GM23338 (cell line): Measurements from ENCODE around the gene NTF3. TPM values are rescaled to one million over a fixed set of nuclear protein-coding genes. Genes with fewer than 3 reads are reported as not detected.

Experiments
- ATAC-seq: fragments of 200-7000 bp; cut with Tn5 transposase; 3 replicates; pipeline ENCODE4 v1.9.1; 2020
- DNase-seq: peaks from one replicate; pipeline ENCODE4 v3.0.0-alpha.2; 2015; ENCODE audit warnings: low spot score
- H2AFZ ChIP-seq: fragments of 200-600 bp; sonication (generic); 2 replicates; pipeline ENCODE4 v1.8.0; 2016; ENCODE audit warnings: antibody characterized with exemption, mild to moderate bottlenecking, moderate library complexity
- H3F3A ChIP-seq: fragments of 200-600 bp; sonication (generic); replicated peaks from 2 replicates; pipeline ENCODE4 v1.8.0; 2017; ENCODE audit warnings: antibody characterized with exemption, mixed run types, low read depth
- H3K27ac ChIP-seq: fragments of 200-600 bp; sonication (generic); 2 replicates; pipeline ENCODE4 v1.6.1; 2016; ENCODE audit warnings: low read depth
- H3K27me3 ChIP-seq: fragments of 200-600 bp; sonication (generic); 2 replicates; pipeline ENCODE4 v1.8.0; 2016; ENCODE audit warnings: mild to moderate bottlenecking, mixed run types, moderate library complexity; ENCODE audit not compliant: insufficient read depth
- H3K36me3 ChIP-seq: fragments of 200-600 bp; sonication (generic); 2 replicates; pipeline ENCODE4 v1.8.0; 2016; ENCODE audit warnings: mild to moderate bottlenecking; ENCODE audit not compliant: insufficient read depth
- H3K4me1 ChIP-seq: fragments of 200-600 bp; sonication (generic); 2 replicates; pipeline ENCODE4 v1.8.0; 2016; ENCODE audit warnings: mild to moderate bottlenecking, moderate library complexity; ENCODE audit not compliant: insufficient read depth
- H3K4me2 ChIP-seq: fragments of 200-600 bp; sonication (generic); 2 replicates; pipeline ENCODE4 v1.7.1; 2017; ENCODE audit warnings: mixed run types
- H3K4me3 ChIP-seq: fragments of 200-600 bp; sonication (generic); 2 replicates; pipeline ENCODE4 v1.6.1; 2016; ENCODE audit warnings: mixed run types
- H3K79me2 ChIP-seq: fragments of 200-600 bp; sonication (generic); replicated peaks from 2 replicates; pipeline ENCODE4 v1.8.0; 2017; ENCODE audit warnings: mild to moderate bottlenecking; ENCODE audit not compliant: insufficient read depth
- H3K9me2 ChIP-seq: fragments of 200-600 bp; sonication (generic); 2 replicates; pipeline ENCODE4 v1.8.0; 2017; ENCODE audit not compliant: insufficient read depth
- H4K20me1 ChIP-seq: fragments of 200-600 bp; sonication (generic); replicated peaks from 2 replicates; pipeline ENCODE4 v1.8.0; 2017; ENCODE audit warnings: mild to moderate bottlenecking; ENCODE audit not compliant: insufficient read depth
- H3K27ac Mint-ChIP-seq: 2 replicates; pipeline ENCODE4 v1.8.0; 2020; ENCODE audit warnings: inconsistent platforms, mild to moderate bottlenecking, moderate library complexity, mixed read lengths
- H3K27me3 Mint-ChIP-seq: 3 replicates; pipeline ENCODE4 v1.8.0; 2022; ENCODE audit warnings: low read depth, mild to moderate bottlenecking, moderate library complexity, mixed read lengths, inconsistent platforms; ENCODE audit not compliant: insufficient read depth, poor library complexity
- H3K36me3 Mint-ChIP-seq: 3 replicates; pipeline ENCODE4 v1.8.0; 2021; ENCODE audit warnings: low read depth, mild to moderate bottlenecking, inconsistent platforms, moderate library complexity, mixed read lengths
- H3K4me1 Mint-ChIP-seq: 3 replicates; pipeline ENCODE4 v1.8.0; 2020; ENCODE audit warnings: mild to moderate bottlenecking, inconsistent platforms, mixed read lengths
- H3K4me3 Mint-ChIP-seq: 3 replicates; pipeline ENCODE4 v1.8.0; 2021; ENCODE audit warnings: moderate library complexity, mild to moderate bottlenecking, inconsistent platforms, mixed read lengths
- H3K9me3 Mint-ChIP-seq: 3 replicates; pipeline ENCODE4 v1.8.0; 2020; ENCODE audit warnings: moderate library complexity, mild to moderate bottlenecking, inconsistent platforms, mixed read lengths
- CREB1 ChIP-seq: fragments of 250-450 bp; sonication (Bioruptor Pico); IDR thresholded peaks from 2 replicates; pipeline ENCODE4 v1.5.0; 2020; ENCODE audit warnings: low read depth, mild to moderate bottlenecking, moderate library complexity
- EZH2 ChIP-seq: fragments of 200-600 bp; sonication (generic); IDR thresholded peaks from one replicate; pipeline ENCODE4 v1.8.0; 2017; ENCODE audit warnings: antibody characterized with exemption, mild to moderate bottlenecking, low read depth; ENCODE audit not compliant: unreplicated experiment
- EZH2phosphoT487 ChIP-seq: fragments of 200-600 bp; sonication (generic); IDR thresholded peaks from one replicate; pipeline ENCODE4 v1.8.1; 2018; ENCODE audit warnings: antibody characterized with exemption; ENCODE audit not compliant: unreplicated experiment
- JUNB ChIP-seq: IDR thresholded peaks from one replicate; pipeline ENCODE4 v1.6.1; 2016; ENCODE audit warnings: antibody characterized with exemption; ENCODE audit not compliant: unreplicated experiment
- NANOG ChIP-seq: IDR thresholded peaks from 2 replicates; pipeline ENCODE4 v1.6.1; 2016; ENCODE audit warnings: antibody characterized with exemption, borderline replicate concordance
- POLR2AphosphoS5 ChIP-seq: IDR thresholded peaks from 2 replicates; pipeline ENCODE4 v1.6.1; 2016; ENCODE audit warnings: antibody characterized with exemption, low read depth
- STAT1 ChIP-seq: IDR thresholded peaks from one replicate; pipeline ENCODE4 v1.6.1; 2016; ENCODE audit warnings: antibody characterized with exemption; ENCODE audit not compliant: unreplicated experiment
- ZNF114 ChIP-seq: fragments of 250-450 bp; sonication (Bioruptor Pico); IDR thresholded peaks from 2 replicates; pipeline ENCODE4 v1.5.0; 2020; ENCODE audit warnings: mild to moderate bottlenecking, moderate library complexity
- ZNF331 ChIP-seq: fragments of 250-450 bp; sonication (Bioruptor Pico); IDR thresholded peaks from 2 replicates; pipeline ENCODE4 v1.5.0; 2020; ENCODE audit warnings: low read depth, mild to moderate bottlenecking, moderate library complexity
- polyA plus RNA-seq: library from polyadenylated mRNA; unstranded; fragments of >200 nt; fragmentation: Nextera tagmentation; extraction: Ambion mirVana; gene quantifications from 2 replicates; pipeline ENCODE4 v1.2.1, GENCODE V29; 2016
- total RNA-seq: library from RNA; depleted of rRNA; stranded (reverse); fragments of >200 nt; shearing (Covaris generic); gene quantifications from 2 replicates; pipeline ENCODE4 v1.2.3, GENCODE V29; 2014
- TF ChIP-seq, protein P1 (sequence below), 2 experiments: fragments of 200-600 bp in 1 of 2; sonication (generic) in 1 of 2; conservative IDR thresholded peaks; 2 replicates each; pipeline versions ENCODE4 v1.5.1 to v1.6.1; 2016 to 2017; ENCODE audit warnings: antibody characterized with exemption in 2 of 2, low read depth in 2 of 2, mild to moderate bottlenecking in 2 of 2, moderate library complexity in 1 of 2
- TF ChIP-seq, protein P2 (sequence below): fragments of 250-450 bp; sonication (Bioruptor Pico); IDR thresholded peaks from 2 replicates; pipeline ENCODE4 v1.5.0; 2020; ENCODE audit warnings: mild to moderate bottlenecking, moderate library complexity
- TF ChIP-seq, protein P3 (sequence below): IDR thresholded peaks from one replicate; pipeline ENCODE4 v1.6.1; 2018; ENCODE audit warnings: antibody characterized with exemption; ENCODE audit not compliant: unreplicated experiment
- TF ChIP-seq, protein P4 (sequence below): IDR thresholded peaks from 2 replicates; pipeline ENCODE4 v1.6.1; 2016; ENCODE audit warnings: antibody characterized with exemption

Gene NTF3
- total and polyA plus RNA-seq, 2 experiments from 2014 or later: 1.2 TPM; not detected in 1

DNA sequence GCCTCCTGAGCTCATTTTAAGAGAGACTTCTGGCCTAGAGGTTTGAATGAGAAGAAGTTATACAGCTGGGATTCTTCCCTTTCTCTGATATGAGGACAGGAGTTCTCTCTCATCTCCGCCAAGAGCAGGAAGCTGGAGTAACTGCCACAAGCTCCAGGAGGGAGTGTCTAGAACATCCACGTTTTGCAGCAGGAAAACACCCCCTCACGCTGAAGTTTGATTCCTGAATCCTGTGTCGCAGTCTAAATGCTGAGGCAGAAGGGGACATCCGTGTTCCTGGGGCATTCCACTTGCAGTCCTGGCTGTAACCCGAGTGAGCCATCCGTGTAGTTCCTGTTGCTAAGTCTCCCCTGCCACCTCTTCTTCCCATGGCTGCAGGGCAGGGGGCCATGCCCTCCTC is 38.3 kb downstream of the NTF3 start:
- no peak for ATAC-seq
- Mint-ChIP-seq H3K27ac (0 out of 2 replicates have a peak overlapping the region, but pooled peaks have one; percentile 46), H3K4me3 (no peak overlapping the region)

More for the DNA sequence above, 38.3 kb downstream of the NTF3 start:
- H3K27ac ChIP-seq: no peak overlapping the region
- H3K36me3 ChIP-seq: no peaks in the 10 kb centered on the region
- no peak for DNase-seq
- H3F3A ChIP-seq: no peaks in the 10 kb centered on the region
- H2AFZ ChIP-seq: no peak overlapping the region
- no peaks in the 10 kb centered on the region for H3K9me3 Mint-ChIP-seq
- no peaks in the 10 kb centered on the region for H3K79me2 ChIP-seq
- peaks cover 3% of the 10 kb centered on the region; the same call in 1 of the 2 replicates for H3K9me2 ChIP-seq
- no peaks in the 10 kb centered on the region; the same call in 1 of the 2 replicates for H4K20me1 ChIP-seq
- no peaks in the 10 kb centered on the region for H3K27me3 ChIP-seq
- peaks cover 7% of the 10 kb centered on the region for H3K4me1 ChIP-seq
- H3K4me1 Mint-ChIP-seq: peaks cover 24% of the 10 kb centered on the region
- H3K4me3 ChIP-seq: no peak overlapping the region
- H3K4me2 ChIP-seq: no peak overlapping the region
- peaks cover 27% of the 10 kb centered on the region for H3K27me3 Mint-ChIP-seq
- no peaks in the 10 kb centered on the region for H3K36me3 Mint-ChIP-seq
- TF ChIP-seq JUNB (no peak), CREB1 (CRISPR knock-in tag) (no peak), NANOG (no peak), EZH2 (no peak), STAT1 (no peak), ZNF331 (CRISPR knock-in tag) (no peak), POLR2AphosphoS5 (no peak), EZH2phosphoT487 (no peak), ZNF114 (CRISPR knock-in tag) (no peak)
- TF ChIP-seq, protein P1, sequence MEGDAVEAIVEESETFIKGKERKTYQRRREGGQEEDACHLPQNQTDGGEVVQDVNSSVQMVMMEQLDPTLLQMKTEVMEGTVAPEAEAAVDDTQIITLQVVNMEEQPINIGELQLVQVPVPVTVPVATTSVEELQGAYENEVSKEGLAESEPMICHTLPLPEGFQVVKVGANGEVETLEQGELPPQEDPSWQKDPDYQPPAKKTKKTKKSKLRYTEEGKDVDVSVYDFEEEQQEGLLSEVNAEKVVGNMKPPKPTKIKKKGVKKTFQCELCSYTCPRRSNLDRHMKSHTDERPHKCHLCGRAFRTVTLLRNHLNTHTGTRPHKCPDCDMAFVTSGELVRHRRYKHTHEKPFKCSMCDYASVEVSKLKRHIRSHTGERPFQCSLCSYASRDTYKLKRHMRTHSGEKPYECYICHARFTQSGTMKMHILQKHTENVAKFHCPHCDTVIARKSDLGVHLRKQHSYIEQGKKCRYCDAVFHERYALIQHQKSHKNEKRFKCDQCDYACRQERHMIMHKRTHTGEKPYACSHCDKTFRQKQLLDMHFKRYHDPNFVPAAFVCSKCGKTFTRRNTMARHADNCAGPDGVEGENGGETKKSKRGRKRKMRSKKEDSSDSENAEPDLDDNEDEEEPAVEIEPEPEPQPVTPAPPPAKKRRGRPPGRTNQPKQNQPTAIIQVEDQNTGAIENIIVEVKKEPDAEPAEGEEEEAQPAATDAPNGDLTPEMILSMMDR (conservative IDR thresholded peaks at IDR 0.05; ENCODE audit: low read depth in 2 of 2): no peak
- TF ChIP-seq, protein P2, sequence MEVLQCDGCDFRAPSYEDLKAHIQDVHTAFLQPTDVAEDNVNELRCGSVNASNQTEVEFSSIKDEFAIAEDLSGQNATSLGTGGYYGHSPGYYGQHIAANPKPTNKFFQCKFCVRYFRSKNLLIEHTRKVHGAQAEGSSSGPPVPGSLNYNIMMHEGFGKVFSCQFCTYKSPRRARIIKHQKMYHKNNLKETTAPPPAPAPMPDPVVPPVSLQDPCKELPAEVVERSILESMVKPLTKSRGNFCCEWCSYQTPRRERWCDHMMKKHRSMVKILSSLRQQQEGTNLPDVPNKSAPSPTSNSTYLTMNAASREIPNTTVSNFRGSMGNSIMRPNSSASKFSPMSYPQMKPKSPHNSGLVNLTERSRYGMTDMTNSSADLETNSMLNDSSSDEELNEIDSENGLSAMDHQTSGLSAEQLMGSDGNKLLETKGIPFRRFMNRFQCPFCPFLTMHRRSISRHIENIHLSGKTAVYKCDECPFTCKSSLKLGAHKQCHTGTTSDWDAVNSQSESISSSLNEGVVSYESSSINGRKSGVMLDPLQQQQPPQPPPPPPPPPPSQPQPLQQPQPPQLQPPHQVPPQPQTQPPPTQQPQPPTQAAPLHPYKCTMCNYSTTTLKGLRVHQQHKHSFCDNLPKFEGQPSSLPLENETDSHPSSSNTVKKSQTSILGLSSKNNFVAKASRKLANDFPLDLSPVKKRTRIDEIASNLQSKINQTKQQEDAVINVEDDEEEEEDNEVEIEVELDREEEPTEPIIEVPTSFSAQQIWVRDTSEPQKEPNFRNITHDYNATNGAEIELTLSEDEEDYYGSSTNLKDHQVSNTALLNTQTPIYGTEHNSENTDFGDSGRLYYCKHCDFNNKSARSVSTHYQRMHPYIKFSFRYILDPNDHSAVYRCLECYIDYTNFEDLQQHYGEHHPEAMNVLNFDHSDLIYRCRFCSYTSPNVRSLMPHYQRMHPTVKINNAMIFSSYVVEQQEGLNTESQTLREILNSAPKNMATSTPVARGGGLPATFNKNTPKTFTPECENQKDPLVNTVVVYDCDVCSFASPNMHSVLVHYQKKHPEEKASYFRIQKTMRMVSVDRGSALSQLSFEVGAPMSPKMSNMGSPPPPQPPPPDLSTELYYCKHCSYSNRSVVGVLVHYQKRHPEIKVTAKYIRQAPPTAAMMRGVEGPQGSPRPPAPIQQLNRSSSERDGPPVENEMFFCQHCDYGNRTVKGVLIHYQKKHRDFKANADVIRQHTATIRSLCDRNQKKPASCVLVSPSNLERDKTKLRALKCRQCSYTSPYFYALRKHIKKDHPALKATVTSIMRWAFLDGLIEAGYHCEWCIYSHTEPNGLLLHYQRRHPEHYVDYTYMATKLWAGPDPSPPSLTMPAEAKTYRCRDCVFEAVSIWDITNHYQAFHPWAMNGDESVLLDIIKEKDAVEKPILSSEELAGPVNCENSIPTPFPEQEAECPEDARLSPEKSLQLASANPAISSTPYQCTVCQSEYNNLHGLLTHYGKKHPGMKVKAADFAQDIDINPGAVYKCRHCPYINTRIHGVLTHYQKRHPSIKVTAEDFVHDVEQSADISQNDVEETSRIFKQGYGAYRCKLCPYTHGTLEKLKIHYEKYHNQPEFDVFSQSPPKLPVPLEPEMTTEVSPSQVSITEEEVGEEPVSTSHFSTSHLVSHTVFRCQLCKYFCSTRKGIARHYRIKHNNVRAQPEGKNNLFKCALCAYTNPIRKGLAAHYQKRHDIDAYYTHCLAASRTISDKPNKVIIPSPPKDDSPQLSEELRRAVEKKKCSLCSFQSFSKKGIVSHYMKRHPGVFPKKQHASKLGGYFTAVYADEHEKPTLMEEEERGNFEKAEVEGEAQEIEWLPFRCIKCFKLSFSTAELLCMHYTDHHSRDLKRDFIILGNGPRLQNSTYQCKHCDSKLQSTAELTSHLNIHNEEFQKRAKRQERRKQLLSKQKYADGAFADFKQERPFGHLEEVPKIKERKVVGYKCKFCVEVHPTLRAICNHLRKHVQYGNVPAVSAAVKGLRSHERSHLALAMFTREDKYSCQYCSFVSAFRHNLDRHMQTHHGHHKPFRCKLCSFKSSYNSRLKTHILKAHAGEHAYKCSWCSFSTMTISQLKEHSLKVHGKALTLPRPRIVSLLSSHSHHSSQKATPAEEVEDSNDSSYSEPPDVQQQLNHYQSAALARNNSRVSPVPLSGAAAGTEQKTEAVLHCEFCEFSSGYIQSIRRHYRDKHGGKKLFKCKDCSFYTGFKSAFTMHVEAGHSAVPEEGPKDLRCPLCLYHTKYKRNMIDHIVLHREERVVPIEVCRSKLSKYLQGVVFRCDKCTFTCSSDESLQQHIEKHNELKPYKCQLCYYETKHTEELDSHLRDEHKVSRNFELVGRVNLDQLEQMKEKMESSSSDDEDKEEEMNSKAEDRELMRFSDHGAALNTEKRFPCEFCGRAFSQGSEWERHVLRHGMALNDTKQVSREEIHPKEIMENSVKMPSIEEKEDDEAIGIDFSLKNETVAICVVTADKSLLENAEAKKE (CRISPR knock-in tag): no peak
- TF ChIP-seq, protein P3, sequence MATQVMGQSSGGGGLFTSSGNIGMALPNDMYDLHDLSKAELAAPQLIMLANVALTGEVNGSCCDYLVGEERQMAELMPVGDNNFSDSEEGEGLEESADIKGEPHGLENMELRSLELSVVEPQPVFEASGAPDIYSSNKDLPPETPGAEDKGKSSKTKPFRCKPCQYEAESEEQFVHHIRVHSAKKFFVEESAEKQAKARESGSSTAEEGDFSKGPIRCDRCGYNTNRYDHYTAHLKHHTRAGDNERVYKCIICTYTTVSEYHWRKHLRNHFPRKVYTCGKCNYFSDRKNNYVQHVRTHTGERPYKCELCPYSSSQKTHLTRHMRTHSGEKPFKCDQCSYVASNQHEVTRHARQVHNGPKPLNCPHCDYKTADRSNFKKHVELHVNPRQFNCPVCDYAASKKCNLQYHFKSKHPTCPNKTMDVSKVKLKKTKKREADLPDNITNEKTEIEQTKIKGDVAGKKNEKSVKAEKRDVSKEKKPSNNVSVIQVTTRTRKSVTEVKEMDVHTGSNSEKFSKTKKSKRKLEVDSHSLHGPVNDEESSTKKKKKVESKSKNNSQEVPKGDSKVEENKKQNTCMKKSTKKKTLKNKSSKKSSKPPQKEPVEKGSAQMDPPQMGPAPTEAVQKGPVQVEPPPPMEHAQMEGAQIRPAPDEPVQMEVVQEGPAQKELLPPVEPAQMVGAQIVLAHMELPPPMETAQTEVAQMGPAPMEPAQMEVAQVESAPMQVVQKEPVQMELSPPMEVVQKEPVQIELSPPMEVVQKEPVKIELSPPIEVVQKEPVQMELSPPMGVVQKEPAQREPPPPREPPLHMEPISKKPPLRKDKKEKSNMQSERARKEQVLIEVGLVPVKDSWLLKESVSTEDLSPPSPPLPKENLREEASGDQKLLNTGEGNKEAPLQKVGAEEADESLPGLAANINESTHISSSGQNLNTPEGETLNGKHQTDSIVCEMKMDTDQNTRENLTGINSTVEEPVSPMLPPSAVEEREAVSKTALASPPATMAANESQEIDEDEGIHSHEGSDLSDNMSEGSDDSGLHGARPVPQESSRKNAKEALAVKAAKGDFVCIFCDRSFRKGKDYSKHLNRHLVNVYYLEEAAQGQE: no peak
- TF ChIP-seq, protein P4, sequence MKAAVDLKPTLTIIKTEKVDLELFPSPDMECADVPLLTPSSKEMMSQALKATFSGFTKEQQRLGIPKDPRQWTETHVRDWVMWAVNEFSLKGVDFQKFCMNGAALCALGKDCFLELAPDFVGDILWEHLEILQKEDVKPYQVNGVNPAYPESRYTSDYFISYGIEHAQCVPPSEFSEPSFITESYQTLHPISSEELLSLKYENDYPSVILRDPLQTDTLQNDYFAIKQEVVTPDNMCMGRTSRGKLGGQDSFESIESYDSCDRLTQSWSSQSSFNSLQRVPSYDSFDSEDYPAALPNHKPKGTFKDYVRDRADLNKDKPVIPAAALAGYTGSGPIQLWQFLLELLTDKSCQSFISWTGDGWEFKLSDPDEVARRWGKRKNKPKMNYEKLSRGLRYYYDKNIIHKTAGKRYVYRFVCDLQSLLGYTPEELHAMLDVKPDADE: no peak
